Coronary artery (tissue), 2 donors: ENCODE data around the gene NACC2.

ENCODE experiments used
- DNase-seq: peaks from one replicate; pipeline ENCODE4 v3.0.0-alpha.2; 2017; ENCODE audit warnings: low spot score
- H3K27ac ChIP-seq, 2 donors: fragments of 200-600 bp; sonication (generic); one replicate each; pipeline ENCODE4 v1.5.1; 2016 to 2019
- H3K4me3 ChIP-seq: fragments of 200-600 bp; sonication (generic); 2 replicates; pipeline ENCODE4 v1.5.1; 2016; ENCODE audit warnings: mild to moderate bottlenecking, moderate library complexity
- TF ChIP-seq, protein P1 (sequence below): fragments of 200-600 bp; sonication (generic); IDR thresholded peaks from one replicate; pipeline ENCODE4 v1.5.1; 2019; ENCODE audit warnings: antibody characterized with exemption

NACC2 gene

DNA sequence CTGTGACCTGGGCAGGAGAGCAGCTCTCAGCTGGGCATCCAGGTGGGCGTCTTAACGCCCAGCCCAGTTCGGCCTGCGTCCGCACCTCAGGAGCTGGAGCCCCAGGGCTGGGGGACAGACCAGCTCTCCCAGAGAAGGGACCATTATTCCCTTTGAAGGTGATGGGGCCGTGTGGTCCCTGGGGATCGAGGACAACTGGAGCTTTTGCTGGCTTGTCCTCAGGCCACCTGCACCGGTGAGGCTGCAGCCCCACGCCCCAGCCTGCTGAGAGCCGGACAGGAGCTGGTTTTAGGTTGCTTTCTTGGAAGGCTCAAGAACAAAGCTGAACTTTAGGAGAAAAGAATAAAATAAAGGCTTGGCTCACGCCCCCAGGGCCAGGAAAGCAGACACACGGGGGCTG is 40.9 kb downstream of the NACC2 start:
- H3K27ac ChIP-seq, result no peak overlapping the region
- DNase-seq, result no peak
- TF ChIP-seq, protein P1, sequence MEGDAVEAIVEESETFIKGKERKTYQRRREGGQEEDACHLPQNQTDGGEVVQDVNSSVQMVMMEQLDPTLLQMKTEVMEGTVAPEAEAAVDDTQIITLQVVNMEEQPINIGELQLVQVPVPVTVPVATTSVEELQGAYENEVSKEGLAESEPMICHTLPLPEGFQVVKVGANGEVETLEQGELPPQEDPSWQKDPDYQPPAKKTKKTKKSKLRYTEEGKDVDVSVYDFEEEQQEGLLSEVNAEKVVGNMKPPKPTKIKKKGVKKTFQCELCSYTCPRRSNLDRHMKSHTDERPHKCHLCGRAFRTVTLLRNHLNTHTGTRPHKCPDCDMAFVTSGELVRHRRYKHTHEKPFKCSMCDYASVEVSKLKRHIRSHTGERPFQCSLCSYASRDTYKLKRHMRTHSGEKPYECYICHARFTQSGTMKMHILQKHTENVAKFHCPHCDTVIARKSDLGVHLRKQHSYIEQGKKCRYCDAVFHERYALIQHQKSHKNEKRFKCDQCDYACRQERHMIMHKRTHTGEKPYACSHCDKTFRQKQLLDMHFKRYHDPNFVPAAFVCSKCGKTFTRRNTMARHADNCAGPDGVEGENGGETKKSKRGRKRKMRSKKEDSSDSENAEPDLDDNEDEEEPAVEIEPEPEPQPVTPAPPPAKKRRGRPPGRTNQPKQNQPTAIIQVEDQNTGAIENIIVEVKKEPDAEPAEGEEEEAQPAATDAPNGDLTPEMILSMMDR, result no peak
- no peak overlapping the region for H3K4me3 ChIP-seq

DNA sequence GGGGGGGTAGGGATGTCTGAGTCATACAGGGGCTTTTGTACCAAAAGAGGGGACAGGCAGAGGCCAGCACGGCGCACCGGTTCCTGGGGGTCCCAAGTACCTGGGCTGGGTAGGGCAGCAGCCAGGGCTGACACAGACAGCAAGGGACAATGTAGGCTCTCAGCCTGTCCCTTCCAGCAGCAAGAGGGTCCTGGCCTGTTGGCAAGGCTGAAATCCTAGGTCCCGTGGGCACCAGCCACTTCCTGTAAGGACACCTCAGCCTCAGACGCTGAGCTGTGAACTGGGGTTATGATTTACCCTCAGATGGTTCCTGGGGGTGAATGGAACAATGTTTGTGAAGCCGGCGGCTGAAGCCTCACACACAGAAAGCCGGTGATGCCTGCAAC is 41.3 kb downstream of the NACC2 start:
- Histone ChIP-seq H3K4me3 (no peak overlapping the region), H3K27ac (peak overlapping the region in 1 of 2 donors; percentile 85)
- TF ChIP-seq, protein P1, result no peak
- DNase-seq, result no peak

DNA sequence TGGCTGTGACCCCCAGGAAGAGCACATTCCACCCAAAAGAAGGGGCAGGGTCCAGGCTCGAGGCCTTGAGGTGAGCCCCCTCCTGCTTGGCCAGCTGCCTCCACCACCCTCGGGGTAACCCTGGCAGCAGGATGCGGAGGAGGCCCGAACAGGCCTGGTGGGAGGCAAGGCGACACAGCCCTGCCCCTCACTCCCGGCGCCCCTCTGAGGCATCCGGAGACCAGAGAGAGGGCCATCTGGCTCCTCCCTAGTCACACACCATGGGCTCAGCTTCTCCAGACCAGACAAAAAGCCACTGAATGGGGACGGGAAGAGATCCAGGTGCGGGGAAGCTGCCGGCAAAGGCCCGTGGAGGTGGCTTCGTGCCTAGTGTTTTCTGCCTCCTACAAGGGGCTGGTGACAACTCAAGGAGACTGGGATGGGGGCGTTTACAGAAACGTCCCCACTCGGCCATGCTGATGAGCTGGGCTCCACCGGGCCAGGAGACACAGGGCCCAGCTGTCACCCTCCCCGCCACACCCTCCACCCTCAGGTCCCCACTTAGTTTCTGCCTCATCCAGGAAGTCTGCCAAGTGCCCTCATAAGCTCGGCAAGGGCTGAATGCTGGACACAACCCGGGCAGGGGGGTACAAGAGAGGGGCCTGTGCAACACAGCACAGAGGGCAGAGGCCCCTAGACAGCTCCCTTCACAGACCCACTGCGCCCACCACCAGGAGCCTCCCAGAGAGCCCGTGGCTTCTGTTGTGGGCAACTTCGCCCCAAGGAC is 41.9 kb downstream of the NACC2 start:
- TF ChIP-seq, protein P1, result no peak
- peak overlapping the region; percentile 36 to 85 for H3K27ac ChIP-seq
- DNase-seq, result no peak
- H3K4me3 ChIP-seq, result peak overlapping the region; percentile 81

DNA sequence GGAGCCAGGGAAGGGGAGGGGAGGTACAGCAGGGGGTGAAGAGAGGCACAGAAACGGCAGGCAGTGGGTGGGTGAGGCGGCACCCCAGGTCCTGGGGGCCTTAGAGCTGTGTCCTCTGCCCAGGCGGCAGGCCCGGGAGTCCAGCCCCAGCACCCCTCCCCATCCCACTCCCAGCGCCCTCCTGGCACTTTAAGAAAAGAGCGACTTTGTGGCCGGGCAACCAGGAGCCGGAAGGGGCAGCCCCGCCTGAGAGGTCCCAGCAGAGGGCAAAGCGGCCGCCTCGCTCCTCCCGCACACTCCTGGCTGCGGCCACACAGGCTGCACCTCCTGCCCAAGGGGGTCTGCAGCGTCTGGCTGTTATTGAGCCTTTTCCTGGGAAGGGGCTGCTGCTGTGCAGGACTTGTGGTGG is 42.6 kb downstream of the NACC2 start:
- peak overlapping the region; percentile 36 to 85 for H3K27ac ChIP-seq
- TF ChIP-seq, protein P1, result no peak
- DNase-seq, result peak; percentile 76
- H3K4me3 ChIP-seq, result peak overlapping the region; percentile 81

DNA sequence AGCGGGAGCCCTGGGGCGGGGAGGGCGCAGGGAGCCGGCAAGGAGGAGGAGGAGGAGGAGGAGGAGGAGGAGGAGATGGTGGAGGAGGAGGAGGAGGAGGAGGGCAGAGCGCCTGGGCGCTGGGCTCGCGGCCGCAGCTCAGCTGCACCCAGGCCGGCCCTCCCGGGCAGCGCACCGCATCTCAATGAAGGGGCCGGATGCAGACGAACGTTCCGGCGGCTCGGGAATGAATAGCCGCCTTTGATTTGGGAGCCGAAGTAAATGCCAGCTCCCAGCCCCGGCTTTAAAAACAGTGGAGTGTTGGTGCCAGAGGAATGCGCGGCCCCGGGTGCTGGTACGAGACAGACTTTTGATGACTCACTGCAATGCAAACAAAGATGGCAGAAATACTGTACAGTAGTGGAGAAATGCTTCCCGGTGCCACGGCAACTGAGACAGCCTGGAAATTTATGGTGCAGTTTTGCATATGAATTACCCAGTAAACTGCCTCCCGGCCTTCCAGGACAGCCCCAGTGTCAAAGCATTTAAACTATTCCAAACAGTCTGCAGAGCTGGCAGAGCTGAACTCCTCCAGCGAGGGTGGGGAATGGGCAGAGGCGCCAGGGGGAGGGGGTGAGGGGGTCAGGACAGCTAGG is 43.1 kb downstream of the NACC2 start:
- peak overlapping the region; percentile 36 to 85 for H3K27ac ChIP-seq
- H3K4me3 ChIP-seq, result peak overlapping the region; percentile 81
- TF ChIP-seq, protein P1, result no peak
- DNase-seq, result peak; percentile 76

DNA sequence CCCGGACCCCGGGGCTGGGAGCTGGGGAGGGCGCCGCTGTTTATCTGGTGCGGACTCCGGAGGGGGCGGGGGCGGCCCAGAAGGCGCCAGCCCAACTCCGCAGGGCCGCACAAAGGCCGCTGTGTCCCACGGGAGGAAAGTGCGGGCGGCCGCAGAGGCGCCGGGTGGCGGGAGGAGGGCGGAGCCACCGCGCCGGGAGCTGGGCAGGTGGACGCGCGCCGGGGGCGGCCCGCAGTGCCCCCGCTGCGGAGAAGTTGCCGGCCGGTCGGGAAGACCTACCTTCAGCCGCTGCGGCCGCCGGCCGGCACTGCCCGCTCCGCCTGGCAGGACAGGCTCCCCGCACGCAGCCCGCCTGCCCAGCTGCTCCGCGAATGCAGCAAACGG is 43.6 kb downstream of the NACC2 start:
- DNase-seq, result no peak
- TF ChIP-seq, protein P1, result no peak
- Histone ChIP-seq H3K4me3 (peak overlapping the region; percentile 81), H3K27ac (peak overlapping the region in 1 of 2 donors; percentile 85)
